ENCODE data around the gene ARFGAP3.
A peak's percentile ranks its signal among the peaks of the same experiment; 100 is the strongest.

The ARFGAP3 gene

GRCh38 chr22:42863349-42863961 lies 6.4 kb upstream of the ARFGAP3 start:
- DNase-seq (ENCODE audit: low spot score), result peak; percentile 92

- DNase-seq (ENCODE audit: low spot score), result peak; percentile 60
Measured at GRCh38 chr22:42862045-42862734, 5.1 kb upstream of the ARFGAP3 start.

GRCh38 chr22:42860968-42861367 lies 3.9 kb upstream of the ARFGAP3 start:
- no peak for DNase-seq (ENCODE audit: low spot score)

GRCh38 chr22:42857845-42858481 lies 890 bp upstream of the ARFGAP3 start:
- no peak for DNase-seq (ENCODE audit: low spot score)

GRCh38 chr22:42856179-42856864 lies 751 bp downstream of the ARFGAP3 start:
- DNase-seq (ENCODE audit: low spot score), result peak; percentile 28

GRCh38 chr22:42855721-42856120 lies 1.4 kb downstream of the ARFGAP3 start:
- DNase-seq (ENCODE audit: low spot score), result no peak

GRCh38 chr22:42855211-42855610 lies 1.9 kb downstream of the ARFGAP3 start:
- DNase-seq (ENCODE audit: low spot score), result no peak

GRCh38 chr22:42848941-42849550 lies 8.0 kb downstream of the ARFGAP3 start:
- no peak for DNase-seq (ENCODE audit: low spot score)

GRCh38 chr22:42847110-42847509 lies 10.0 kb downstream of the ARFGAP3 start:
- no peak for DNase-seq (ENCODE audit: low spot score)

- no peak for DNase-seq (ENCODE audit: low spot score)
Measured at GRCh38 chr22:42844756-42845155, 12.3 kb downstream of the ARFGAP3 start.

GRCh38 chr22:42842658-42843370 lies 14.3 kb downstream of the ARFGAP3 start:
- no peak for DNase-seq (ENCODE audit: low spot score)

GRCh38 chr22:42841444-42841843 lies 15.6 kb downstream of the ARFGAP3 start:
- no peak for DNase-seq (ENCODE audit: low spot score)

- no peak for DNase-seq (ENCODE audit: low spot score)
Measured at GRCh38 chr22:42837556-42837955, 19.5 kb downstream of the ARFGAP3 start.

GRCh38 chr22:42836026-42836425 lies 21.0 kb downstream of the ARFGAP3 start:
- no peak for DNase-seq (ENCODE audit: low spot score)

GRCh38 chr22:42834177-42834949 lies 22.7 kb downstream of the ARFGAP3 start:
- DNase-seq (ENCODE audit: low spot score), result no peak

- no peak for DNase-seq (ENCODE audit: low spot score)
Measured at GRCh38 chr22:42833104-42833503, 24.0 kb downstream of the ARFGAP3 start.

- no peak for DNase-seq (ENCODE audit: low spot score)
Measured at GRCh38 chr22:42831712-42832111, 25.4 kb downstream of the ARFGAP3 start.

GRCh38 chr22:42830161-42830560 lies 26.9 kb downstream of the ARFGAP3 start:
- no peak for DNase-seq (ENCODE audit: low spot score)

- DNase-seq (ENCODE audit: low spot score), result no peak
Measured at GRCh38 chr22:42829302-42829701, 27.8 kb downstream of the ARFGAP3 start.

GRCh38 chr22:42825796-42826195 lies 31.3 kb downstream of the ARFGAP3 start:
- DNase-seq (ENCODE audit: low spot score), result no peak

GRCh38 chr22:42821386-42821785 lies 35.7 kb downstream of the ARFGAP3 start:
- no peak for DNase-seq (ENCODE audit: low spot score)
